Measurements from ENCODE around the gene TTLL11.

- no peak for TF ChIP-seq CTCF (optimal IDR thresholded peaks at IDR 0.05 in 1 of 3, IDR thresholded peaks at IDR 0.05 in 1 of 3, conservative IDR thresholded peaks at IDR 0.05 in 1 of 3; ENCODE audit: extremely low read depth in 1 of 3, insufficient read depth in 2 of 3, low read length in 3 of 3)
- no peak for TF ChIP-seq EZH2 (IDR thresholded peaks at IDR 0.05; ENCODE audit: low read length)
Observed at GRCh38 chr9:122058051-122058450, 35.1 kb downstream of the TTLL11 start.

Measured in keratinocyte (primary cell).